Posterior vena cava (tissue), 2 donors: ENCODE results near the gene P3H3. TPM values are rescaled to one million over a fixed set of nuclear protein-coding genes. Genes with fewer than 3 reads are reported as not detected.

Experiments
- DNase-seq: peaks from one replicate; pipeline ENCODE4 v3.0.0-alpha.2; 2020; ENCODE audit warnings: low spot score
- intact Hi-C, 2 donors: fragments of 100-400 bp; cut with DNase I; formaldehyde crosslinking; loops; one replicate each; pipeline versions ENCODE4 v1.14.1 to v1.14.2; 2022 to 2023
- total RNA-seq, 2 donors: library from RNA; stranded (reverse); fragmentation: NEBNext Ultra II Directional; extraction: Animal tissue kit (Norgen Biotek cat#: 25700); gene quantifications; one replicate each; pipeline ENCODE4 v1.2.1, GENCODE V29; 2021
- donor health status: DM: yes; HTN: yes; CAD: no.
- donor health status: DM: yes; HTN: yes; CAD: no.

Gene P3H3
- total RNA-seq, 2 donors from 2014 or later, result 37.7 to 59.9 TPM

GRCh38 chr12:6824901-6825381 lies 3.3 kb upstream of the P3H3 start:
- intact Hi-C loops, result no loop called here
- DNase-seq, result no peak

GRCh38 chr12:6825398-6826124 lies 2.6 kb upstream of the P3H3 start:
- intact Hi-C loops, result no loop called here
- peak; percentile 95 for DNase-seq

GRCh38 chr12:6826125-6826733 lies 2.0 kb upstream of the P3H3 start:
- no peak for DNase-seq
- intact Hi-C loops, result no loop called here

GRCh38 chr12:6826734-6827436 lies 1.3 kb upstream of the P3H3 start:
- intact Hi-C loops, result no loop called here
- DNase-seq, result no peak

GRCh38 chr12:6827437-6827911 lies 733 bp upstream of the P3H3 start:
- peak; percentile 91 for DNase-seq
- intact Hi-C loops, result no loop called here

- intact Hi-C loops, result no loop called here
- no peak for DNase-seq
Observed at GRCh38 chr12:6828781-6829535, 751 bp downstream of the P3H3 start.

GRCh38 chr12:6829536-6830220 lies 1.5 kb downstream of the P3H3 start:
- intact Hi-C loops, result no loop called here
- no peak for DNase-seq

- intact Hi-C loops, result no loop called here
Observed at GRCh38 chr12:6830286-6830890, 2.2 kb downstream of the P3H3 start.

GRCh38 chr12:6830999-6831398 lies 2.8 kb downstream of the P3H3 start:
- intact Hi-C loops, result no loop called here
- DNase-seq, result no peak

More at GRCh38 chr12:6830286-6830890, 2.2 kb downstream of the P3H3 start:
- DNase-seq, result no peak

GRCh38 chr12:6831450-6831995 lies 3.3 kb downstream of the P3H3 start:
- no peak for DNase-seq
- intact Hi-C loops, result no loop called here

- no peak for DNase-seq
- intact Hi-C loops, result no loop called here
Observed at GRCh38 chr12:6832125-6832524, 3.9 kb downstream of the P3H3 start.

- DNase-seq, result no peak
- intact Hi-C loops, result no loop called here
Observed at GRCh38 chr12:6833189-6833890, 5.1 kb downstream of the P3H3 start.

- no peak for DNase-seq
- intact Hi-C loops, result no loop called here
Observed at GRCh38 chr12:6834254-6834653, 6.0 kb downstream of the P3H3 start.

GRCh38 chr12:6834873-6835272 lies 6.7 kb downstream of the P3H3 start:
- intact Hi-C loops, result loop anchor here in 1 of 2 donors (5.0 kb wide), 1 partner anchor 73 kb away; no protein-coding TSS in a partner anchor
- DNase-seq, result no peak

- DNase-seq, result no peak
- intact Hi-C loops, result loop anchor here in 1 of 2 donors (5.0 kb wide), 1 partner anchor 75 kb away; no protein-coding TSS in a partner anchor
Observed at GRCh38 chr12:6836851-6837250, 8.6 kb downstream of the P3H3 start.

- intact Hi-C loops, result loop anchor here in 1 of 2 donors (5.0 kb wide), 1 partner anchor 75 kb away; no protein-coding TSS in a partner anchor
- DNase-seq, result no peak
Observed at GRCh38 chr12:6837370-6838060, 9.3 kb downstream of the P3H3 start.

GRCh38 chr12:6838854-6839253 lies 10.6 kb downstream of the P3H3 start:
- no peak for DNase-seq
- intact Hi-C loops, result loop anchor here in 1 of 2 donors (5.0 kb wide), 1 partner anchor 77 kb away; no protein-coding TSS in a partner anchor
